Measurements from ENCODE around the gene KIR2DL1.
"Not testable (repeated sequence)": the region's sequence is repeated elsewhere in the genome, so short reads cannot be mapped to it uniquely, and the experiment has no call there.

Gene KIR2DL1

DNA sequence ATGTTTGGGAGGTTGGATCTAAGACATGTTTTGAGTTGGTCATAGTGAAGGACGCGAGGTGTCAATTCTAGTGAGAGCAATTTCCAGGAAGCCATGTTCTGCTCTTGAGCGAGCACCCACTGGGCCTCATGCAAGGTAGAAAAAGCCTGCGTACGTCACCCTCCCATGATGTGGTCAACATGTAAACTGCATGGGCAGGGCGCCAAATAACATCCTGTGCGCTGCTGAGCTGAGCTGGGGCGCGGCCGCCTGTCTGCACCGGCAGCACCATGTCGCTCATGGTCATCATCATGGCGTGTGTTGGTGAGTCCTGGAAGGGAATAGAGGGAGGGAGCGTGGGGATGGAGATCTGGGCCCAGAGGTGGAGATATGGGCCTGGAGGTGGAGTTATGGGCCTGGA, 62.9 kb downstream of the KIR2DL1 start, which contains the start of gene KIR2DS4:
TSS of gene KIR2DS4 (plus strand) at position 181 of the 400 bp plus-strand sequence.
- not testable (repeated sequence) for DNase-seq

All from 8988T (cell line).